Measurements from ENCODE around the gene MSL1. TPM values are rescaled to one million over a fixed set of nuclear protein-coding genes. Genes with fewer than 3 reads are reported as not detected.

The MSL1 gene
- total RNA-seq, 4 donors from 2014 or later, result 50.2 to 139 (median 61.9) TPM

- TF ChIP-seq, protein P1, sequence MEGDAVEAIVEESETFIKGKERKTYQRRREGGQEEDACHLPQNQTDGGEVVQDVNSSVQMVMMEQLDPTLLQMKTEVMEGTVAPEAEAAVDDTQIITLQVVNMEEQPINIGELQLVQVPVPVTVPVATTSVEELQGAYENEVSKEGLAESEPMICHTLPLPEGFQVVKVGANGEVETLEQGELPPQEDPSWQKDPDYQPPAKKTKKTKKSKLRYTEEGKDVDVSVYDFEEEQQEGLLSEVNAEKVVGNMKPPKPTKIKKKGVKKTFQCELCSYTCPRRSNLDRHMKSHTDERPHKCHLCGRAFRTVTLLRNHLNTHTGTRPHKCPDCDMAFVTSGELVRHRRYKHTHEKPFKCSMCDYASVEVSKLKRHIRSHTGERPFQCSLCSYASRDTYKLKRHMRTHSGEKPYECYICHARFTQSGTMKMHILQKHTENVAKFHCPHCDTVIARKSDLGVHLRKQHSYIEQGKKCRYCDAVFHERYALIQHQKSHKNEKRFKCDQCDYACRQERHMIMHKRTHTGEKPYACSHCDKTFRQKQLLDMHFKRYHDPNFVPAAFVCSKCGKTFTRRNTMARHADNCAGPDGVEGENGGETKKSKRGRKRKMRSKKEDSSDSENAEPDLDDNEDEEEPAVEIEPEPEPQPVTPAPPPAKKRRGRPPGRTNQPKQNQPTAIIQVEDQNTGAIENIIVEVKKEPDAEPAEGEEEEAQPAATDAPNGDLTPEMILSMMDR (IDR thresholded peaks at IDR 0.05), result no peak
- ATAC-seq (ENCODE audit: low FRiP score) (no peak), DNase-seq (ENCODE audit: low spot score) (no peak)
Measured at GRCh38 chr17:40180694-40181093, 58.9 kb downstream of the MSL1 start.

GRCh38 chr17:40181205-40181604, 59.4 kb downstream of the MSL1 start:
- DNase-seq (ENCODE audit: low spot score), result no peak
- no peak for ATAC-seq (ENCODE audit: low FRiP score)
- TF ChIP-seq, protein P1 (IDR thresholded peaks at IDR 0.05), result no peak

GRCh38 chr17:40182606-40183005, 60.8 kb downstream of the MSL1 start:
- ATAC-seq (ENCODE audit: low FRiP score) (no peak), DNase-seq (ENCODE audit: low spot score) (no peak)
- TF ChIP-seq, protein P1 (IDR thresholded peaks at IDR 0.05), result no peak

Other genes starting within 250 kb of the MSL1 start
- gene GSDMB, start 203.3 kb upstream of the MSL1 start, total RNA-seq, result 10 to 100 TPM; 10.4 to 32.2 (median 21.3) TPM
- 100 to 1,000 TPM in 2 of 4 donors, 10 to 100 TPM in 2; 78.5 to 338 (median 163) TPM for gene ORMDL3, start 194.4 kb upstream of the MSL1 start, total RNA-seq
- not detected for gene LRRC3C, start 194.2 kb upstream of the MSL1 start, total RNA-seq
- gene GSDMA, start 159.0 kb upstream of the MSL1 start, total RNA-seq, result 1 to 10 TPM in 1 of 4 donors, under 1 TPM in 2, not detected in 1; 0.65 to 1.1 (median 0.72) TPM
- gene PSMD3, start 141.2 kb upstream of the MSL1 start, total RNA-seq, result 10 to 100 TPM; 75.3 to 98.0 (median 79.4) TPM
- 10 to 100 TPM in 2 of 4 donors, not detected in 2; 51.8 to 75.2 TPM for gene CSF3, start 106.5 kb upstream of the MSL1 start, total RNA-seq
- gene MED24, start 67.6 kb upstream of the MSL1 start, total RNA-seq, result 10 to 100 TPM; 40.0 to 53.6 (median 49.2) TPM
- 10 to 100 TPM; 35.7 to 87.2 (median 55.2) TPM for gene THRA, start 59.0 kb upstream of the MSL1 start, total RNA-seq
- gene NR1D1, start 21.4 kb upstream of the MSL1 start, total RNA-seq, result 1 to 10 TPM; 3.1 to 9.3 (median 7.0) TPM
- 10 to 100 TPM; 36.6 to 77.6 (median 51.1) TPM for gene CASC3, start 18.6 kb downstream of the MSL1 start, total RNA-seq
- gene RAPGEFL1, start 55.5 kb downstream of the MSL1 start, total RNA-seq, result 10 to 100 TPM in 1 of 4 donors, 1 to 10 TPM in 3; 3.0 to 16.1 (median 4.4) TPM
- 10 to 100 TPM; 10.1 to 12.9 (median 10.8) TPM for gene WIPF2, start 97.3 kb downstream of the MSL1 start, total RNA-seq
- gene CDC6, start 165.9 kb downstream of the MSL1 start, total RNA-seq, result 1 to 10 TPM in 2 of 4 donors, under 1 TPM in 2; 0.56 to 4.3 (median 1.7) TPM
- gene RARA, start 187.2 kb downstream of the MSL1 start, total RNA-seq, result 10 to 100 TPM; 26.7 to 61.5 (median 35.9) TPM
- 1 to 10 TPM in 1 of 4 donors, under 1 TPM in 1, not detected in 2; 0.60 to 2.0 TPM for gene GJD3, start 242.8 kb downstream of the MSL1 start, total RNA-seq